HG03097 (cell line): ENCODE measurements around the gene TMEM184B.

ENCODE experiments used
- ATAC-seq: cut with Tn5 transposase; IDR thresholded peaks from one replicate; pipeline ENCODE4 v1.9.1; 2021; ENCODE audit not compliant: unreplicated experiment, low FRiP score

Gene TMEM184B

DNA sequence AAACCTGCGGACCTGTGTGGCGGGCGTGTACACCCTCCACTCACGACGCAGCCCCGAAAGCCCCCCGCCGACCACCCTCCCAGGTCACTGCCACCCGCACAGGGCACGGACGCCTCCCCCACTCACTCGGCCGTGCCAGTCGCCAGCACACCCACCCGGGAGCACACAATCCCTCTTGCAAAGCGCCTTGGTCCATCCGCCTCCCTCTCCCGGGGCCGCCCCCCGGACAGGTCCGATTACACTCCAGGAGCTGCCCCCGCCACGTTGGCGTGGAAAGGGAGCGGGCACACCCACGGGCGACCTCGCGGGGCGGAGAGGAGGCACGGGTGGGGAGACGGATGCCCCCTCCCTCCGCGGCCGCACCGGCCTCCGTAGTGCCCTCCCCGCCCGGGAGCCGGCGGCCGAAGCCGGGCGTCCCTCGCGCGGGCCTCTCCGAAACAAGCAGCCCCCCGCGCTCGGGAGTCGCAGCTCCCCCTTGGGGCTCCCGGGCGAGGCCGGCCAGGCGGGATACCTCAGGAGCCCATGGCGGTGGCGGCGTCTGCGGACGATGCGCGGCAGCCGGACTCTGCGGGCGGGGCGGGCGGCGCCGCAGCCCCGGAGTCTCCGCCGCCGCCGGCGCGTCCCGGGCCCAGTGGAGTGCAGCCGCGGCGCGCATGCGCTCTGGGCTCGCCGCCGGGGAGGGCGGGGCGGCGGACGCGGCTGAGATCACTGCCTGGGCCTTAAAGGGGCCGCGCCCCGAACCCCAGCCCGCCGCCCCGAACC lies at the start of gene TMEM184B:
Gene TMEM184B (minus strand): TSS at position 638 of the 762 bp plus-strand sequence. CDS start 25,049 bp downstream, outside the sequence.
- no peak for ATAC-seq

- no peak for ATAC-seq
Measured at GRCh38 chr22:38320605-38321402, 48.0 kb upstream of the TMEM184B start.

- ATAC-seq: no peak
Measured at GRCh38 chr22:38318792-38319773, 46.3 kb upstream of the TMEM184B start.

- no peak for ATAC-seq
Measured at GRCh38 chr22:38317995-38318715, 45.3 kb upstream of the TMEM184B start.

- ATAC-seq: no peak
Measured at GRCh38 chr22:38317122-38317994, 44.5 kb upstream of the TMEM184B start, which contains the start of gene CSNK1E. Gene CSNK1E (minus strand): TSS chr22:38317433. CDS start chr22:38314157, 3,276 bp downstream.

DNA sequence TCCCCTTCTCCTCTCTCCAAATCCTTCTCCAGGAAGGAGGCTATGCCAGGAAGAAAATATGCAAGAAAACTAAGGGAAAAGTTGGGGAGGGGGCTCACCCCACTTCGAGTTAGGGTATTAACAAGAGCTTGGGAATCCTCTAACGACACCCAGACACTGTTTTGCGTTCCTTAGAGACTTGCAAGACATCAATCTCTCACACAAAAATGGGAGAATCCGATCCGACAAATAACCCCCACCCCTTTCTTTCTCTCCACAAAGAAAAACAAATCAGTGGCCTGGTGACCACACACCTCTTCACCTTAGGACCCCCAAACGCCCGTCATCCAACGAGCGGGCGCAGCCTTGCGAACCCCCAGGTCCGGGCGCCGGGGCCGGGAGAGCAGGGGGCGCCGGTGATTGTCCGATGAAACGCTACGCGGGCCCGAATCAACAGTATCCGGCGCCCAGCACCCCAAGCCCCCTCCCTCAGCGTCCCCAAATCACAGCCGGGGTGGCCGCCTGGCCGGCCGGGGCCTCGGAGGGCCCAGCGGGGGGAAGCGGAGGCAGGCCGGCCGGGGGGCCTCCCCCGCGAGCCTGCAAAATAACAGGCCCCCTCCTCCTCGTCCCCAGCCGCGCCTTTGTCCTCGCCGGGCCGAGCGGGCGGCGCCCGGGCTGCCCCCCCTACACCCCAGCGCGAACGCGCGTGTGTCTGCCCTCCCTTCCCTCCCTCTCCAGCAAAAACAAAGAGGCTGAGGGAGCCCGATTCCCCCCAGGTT lies 43.7 kb upstream of the TMEM184B start:
- no peak for ATAC-seq

GRCh38 chr22:38315823-38316363 lies 43.1 kb upstream of the TMEM184B start:
- ATAC-seq: no peak

DNA sequence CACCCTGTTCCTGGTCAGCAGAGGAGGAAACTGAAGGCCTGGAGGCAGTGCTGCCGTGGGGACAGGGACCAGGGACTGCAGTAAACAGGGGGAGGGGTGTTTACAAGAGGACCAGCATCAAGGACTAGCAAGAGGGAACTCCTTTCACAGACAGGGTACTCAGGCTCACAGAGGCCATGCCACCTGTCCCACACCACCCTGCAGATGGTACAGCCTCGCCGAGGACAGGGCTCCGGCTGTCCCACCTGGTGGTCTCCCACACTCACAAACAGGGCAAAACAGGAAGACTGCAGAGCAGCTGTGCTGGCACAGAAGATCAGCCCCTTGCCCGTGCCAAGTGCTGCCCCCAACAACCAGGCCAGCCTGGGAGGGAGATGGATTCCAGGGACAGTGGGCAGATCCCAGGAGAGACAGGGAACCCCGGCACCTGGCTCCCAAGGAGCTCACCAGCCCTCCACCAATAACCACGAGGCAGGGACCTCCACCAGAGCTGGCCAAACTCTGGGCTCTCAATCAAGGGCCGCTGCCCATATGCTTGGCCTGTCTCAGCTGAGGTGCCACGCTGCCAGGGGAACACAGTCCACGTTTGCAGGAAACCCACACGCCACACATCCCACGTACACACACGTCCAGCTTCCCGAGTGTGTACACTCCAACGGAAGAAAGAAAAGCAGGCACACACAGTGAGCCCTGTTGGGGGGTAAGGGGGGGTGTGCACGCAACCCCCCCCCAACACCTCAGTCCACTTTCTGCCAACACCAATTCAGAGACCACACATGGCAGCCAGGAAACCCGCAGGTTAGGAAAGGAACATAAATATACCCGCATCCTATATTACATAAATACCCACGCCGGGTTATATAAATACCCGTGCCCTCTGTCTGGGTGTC lies 42.4 kb upstream of the TMEM184B start:
- no peak for ATAC-seq

GRCh38 chr22:38314051-38314932 lies 41.5 kb upstream of the TMEM184B start:
- ATAC-seq: no peak

DNA sequence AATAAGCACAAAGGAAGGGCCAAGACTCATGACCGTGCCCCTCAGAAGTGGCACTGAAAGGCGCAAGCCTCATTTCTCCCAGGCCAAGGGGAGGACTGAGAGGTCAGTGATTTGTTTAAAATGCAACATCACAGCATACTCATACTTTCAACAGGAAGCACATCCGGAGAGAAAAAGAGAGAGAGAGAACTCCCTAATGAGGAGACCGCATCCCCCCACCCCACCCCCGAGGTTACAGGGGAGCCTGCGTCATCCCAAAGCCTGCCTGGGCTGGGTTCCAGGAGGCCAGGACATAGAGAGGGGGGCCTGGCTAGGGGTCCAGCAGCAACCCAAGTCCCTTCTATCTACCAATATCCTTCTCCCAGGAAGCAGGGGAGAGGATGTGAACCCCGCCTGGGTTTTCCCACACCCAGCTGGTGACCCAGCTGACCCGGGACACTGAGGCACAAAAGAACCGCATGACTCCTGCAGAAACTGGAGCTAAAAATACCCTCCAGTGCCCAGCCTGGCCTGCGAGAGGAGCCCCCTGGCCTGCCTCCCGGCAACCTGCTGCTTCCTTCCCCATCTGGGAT lies 40.7 kb upstream of the TMEM184B start:
- ATAC-seq: no peak

DNA sequence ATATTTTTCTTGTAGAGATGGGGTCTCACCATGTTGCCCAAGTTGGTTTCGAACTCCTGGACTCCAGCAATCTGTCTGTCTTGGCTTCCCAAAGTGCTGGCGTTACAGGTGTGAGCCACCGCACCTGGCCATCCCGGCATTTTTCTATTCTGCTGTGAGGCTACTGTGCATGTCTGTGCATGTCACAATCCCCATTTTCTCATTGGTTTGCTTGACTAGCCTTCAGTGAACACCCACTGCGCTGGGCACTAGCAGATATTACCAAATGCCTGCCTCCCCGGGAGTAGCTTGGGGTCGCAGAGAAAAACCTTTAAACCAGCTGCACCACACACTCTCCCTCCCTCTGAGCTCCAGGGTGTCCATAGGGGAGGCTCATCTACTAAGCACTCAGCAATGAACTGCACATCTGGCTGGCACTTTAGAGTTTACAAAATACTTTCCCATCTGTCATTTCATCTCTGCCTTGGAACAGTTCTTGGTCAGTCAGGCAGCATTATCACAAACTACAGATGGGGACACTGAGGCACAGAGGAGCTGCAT lies 39.5 kb upstream of the TMEM184B start:
- no peak for ATAC-seq

DNA sequence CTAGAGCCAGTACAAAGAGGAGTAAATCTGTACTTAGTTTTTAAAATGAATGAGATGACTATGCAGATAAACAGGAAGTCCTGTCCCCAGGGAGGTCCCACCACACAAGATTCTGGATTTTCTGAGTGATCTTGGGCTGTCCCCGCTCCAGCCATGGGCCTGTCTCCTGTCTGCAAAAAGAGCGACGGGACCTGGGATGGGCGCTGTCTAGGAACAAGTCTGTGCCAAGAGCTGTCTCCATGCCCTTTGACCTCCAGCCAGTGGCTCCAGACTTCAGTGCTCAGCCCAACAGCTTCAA lies 38.5 kb upstream of the TMEM184B start:
- ATAC-seq: no peak

DNA sequence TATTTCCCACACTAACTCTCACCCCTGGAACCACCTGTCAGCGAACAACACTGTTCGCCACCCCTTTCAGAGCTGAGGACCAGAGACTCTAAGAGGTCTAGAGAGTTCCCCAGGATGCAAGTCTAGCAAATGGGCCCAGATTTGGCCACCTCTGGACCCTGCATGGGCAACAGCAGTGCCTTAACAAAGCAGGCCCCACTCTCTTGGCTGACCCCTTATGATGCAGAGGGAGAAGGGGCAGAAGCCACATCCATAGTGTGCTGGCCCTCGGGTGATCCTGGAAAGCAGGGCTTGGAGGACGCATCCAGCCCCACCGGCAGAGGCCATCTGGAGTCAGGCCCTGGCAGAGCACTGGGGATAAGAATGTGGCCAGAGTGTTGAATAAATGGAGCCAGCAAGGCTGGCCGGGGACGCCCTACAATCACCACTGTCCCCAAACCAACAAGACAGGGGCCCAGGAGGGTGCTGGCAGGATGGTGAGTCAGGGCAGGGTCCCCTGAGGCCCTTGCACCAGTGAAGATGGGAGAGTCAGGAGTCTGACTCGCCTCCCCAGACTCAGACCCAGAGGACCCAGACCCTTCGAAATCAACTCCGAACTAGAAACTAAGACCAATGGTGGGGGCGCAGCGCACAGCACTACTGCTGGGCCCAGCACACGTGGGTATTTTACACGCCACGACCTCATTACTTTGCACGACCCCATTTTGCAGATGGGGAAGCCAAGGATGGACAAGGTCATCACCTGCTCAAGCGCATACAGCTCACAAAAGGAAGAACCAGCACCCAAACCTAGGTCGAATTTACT lies 37.9 kb upstream of the TMEM184B start:
- no peak for ATAC-seq

DNA sequence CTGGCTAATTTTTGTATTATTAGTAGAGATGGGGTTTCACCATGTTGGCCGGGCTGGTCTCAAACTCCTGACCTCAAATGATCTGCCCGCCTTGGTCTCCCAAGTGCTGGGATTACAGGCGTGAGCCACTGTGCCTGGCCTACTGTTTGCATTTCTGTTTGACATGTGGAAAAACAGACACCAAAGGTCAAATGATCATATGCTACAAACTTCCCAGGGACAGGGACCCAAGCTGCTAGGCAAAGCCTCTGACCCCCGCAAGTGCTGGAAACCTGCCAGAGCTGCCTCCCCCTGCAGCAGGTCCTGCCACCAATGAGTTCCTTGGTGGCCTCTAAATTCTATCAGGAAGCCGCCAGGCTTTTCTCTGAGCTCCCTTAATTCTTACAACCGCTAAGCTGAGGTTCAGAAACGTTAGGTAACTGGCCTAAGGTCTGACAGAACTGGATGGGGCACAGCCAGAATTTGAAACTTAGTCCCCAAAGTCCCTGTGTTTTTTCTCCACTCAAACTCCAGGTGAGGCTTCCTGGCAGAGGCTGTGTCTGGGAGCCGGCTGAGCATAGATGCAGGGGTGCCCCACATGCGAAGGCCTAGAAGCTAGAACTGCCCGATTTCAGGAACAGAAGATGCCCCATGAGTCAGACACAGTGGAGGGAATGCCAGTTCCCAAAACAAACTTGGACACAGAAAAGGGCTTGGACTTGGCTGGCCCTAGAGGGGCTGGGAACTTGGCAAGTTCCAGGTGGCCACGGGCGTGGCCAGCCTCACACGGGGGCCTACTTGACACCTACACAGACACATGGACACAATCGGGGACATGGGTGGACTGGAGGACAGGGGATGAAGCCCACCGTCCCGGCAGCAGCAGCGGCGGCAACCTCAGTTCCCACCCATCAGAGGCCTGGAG lies 37.1 kb upstream of the TMEM184B start:
- ATAC-seq: no peak
